ENCODE results near the gene KRT6C. TPM values are rescaled to one million over a fixed set of nuclear protein-coding genes. Genes with fewer than 3 reads are reported as not detected.

The KRT6C gene
- total RNA-seq, 1 donor from 2014 or later: not detected

DNA sequence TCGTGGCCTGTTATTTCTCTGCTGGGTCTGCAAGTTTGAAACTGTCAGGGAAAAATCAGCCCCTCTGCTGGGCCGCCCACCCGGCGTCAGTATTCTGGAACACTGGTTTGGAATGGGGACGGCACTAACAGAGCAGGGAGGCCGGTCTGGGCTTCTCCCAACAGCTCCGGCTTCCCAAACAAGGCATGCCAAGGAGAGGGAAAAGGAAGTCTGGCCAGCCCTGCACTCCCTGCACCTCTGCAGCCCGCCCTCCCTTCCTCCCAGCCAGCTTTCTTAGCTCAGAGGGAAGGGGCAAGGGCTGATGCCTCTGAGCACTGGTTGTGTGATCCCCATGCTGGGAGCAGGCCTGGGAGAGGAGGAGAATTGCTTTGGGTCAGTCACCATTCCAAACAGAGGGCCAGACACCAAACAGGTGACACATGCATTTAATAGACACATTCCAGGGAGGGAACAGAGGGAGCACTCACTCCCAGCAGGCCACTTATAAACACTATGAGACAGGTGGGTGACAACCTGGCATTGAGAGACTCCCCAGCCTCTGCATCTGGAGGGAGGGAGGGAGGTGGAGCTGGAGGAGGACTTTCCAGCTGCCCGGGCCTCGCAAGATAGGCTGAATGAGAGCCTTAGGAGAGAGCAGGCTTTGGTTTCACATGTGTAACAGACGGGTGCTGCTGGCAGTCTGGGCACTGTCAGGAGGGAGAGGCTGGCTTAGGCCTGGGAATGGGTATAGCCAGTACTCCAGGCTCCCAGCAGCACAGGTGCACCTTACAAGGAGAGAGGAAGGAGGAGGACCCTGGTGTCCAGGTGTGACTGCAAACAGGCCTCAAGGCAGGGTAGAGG, 49.7 kb downstream of the KRT6C start:
- ATAC-seq: peak; percentile 32 to 37
- no peaks in the 10 kb centered on the region for H3K36me3 ChIP-seq
- no peak for DNase-seq
- no peak overlapping the region for H3K4me3 ChIP-seq
- H3K9me3 ChIP-seq: no peaks in the 10 kb centered on the region
- intact Hi-C loops (cut with DNase I): no loop called here
- peaks cover 3% of the 10 kb centered on the region for H3K27me3 ChIP-seq (ENCODE audit: low read depth)
- no peaks in the 10 kb centered on the region for H3K4me1 ChIP-seq
- TF ChIP-seq CTCF (IDR thresholded peaks at IDR 0.05): no peak
- H3K27ac ChIP-seq: peak overlapping the region; percentile 60

GRCh38 chr12:52423035-52423434, 50.6 kb downstream of the KRT6C start:
- Histone ChIP-seq H3K27ac (peak overlapping the region; percentile 60), H3K4me1 (no peaks in the 10 kb centered on the region), H3K36me3 (no peaks in the 10 kb centered on the region), H3K27me3 (ENCODE audit: low read depth) (peaks cover 3% of the 10 kb centered on the region), H3K4me3 (no peak overlapping the region), H3K9me3 (no peaks in the 10 kb centered on the region)
- DNase-seq: no peak
- ATAC-seq: peak in 1 of 2 donors; percentile 28
- intact Hi-C loops (cut with DNase I): no loop called here
- TF ChIP-seq CTCF (IDR thresholded peaks at IDR 0.05): no peak

DNA sequence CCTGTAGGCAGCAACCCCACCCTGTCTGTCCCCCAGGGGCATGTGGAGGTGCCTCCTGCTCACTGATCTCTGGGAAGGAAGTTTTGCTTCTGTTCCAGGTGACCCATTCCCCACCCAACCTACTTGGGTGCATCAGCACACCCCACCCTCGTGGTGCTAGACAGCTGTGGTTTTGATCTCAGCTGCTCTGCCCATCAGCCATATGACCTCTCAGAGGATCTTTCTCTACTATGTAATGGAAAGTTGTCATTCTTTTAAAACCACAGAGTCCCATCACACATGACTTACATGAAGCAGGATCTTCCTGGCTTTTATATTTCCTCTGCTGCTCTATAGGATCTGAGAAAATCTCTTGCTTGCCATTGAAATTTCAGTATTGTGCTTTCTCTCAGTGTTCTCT, 53.9 kb downstream of the KRT6C start:
- Histone ChIP-seq H3K4me3 (no peak overlapping the region), H3K9me3 (no peaks in the 10 kb centered on the region), H3K4me1 (peaks cover 4% of the 10 kb centered on the region), H3K27me3 (ENCODE audit: low read depth) (peaks cover 3% of the 10 kb centered on the region), H3K36me3 (no peaks in the 10 kb centered on the region), H3K27ac (no peak overlapping the region)
- ATAC-seq: no peak
- TF ChIP-seq CTCF (IDR thresholded peaks at IDR 0.05): no peak
- intact Hi-C loops (cut with DNase I): no loop called here
- DNase-seq: no peak

- Histone ChIP-seq H3K4me1 (peaks cover 4% of the 10 kb centered on the region), H3K4me3 (no peak overlapping the region), H3K9me3 (no peaks in the 10 kb centered on the region), H3K27me3 (ENCODE audit: low read depth) (peaks cover 3% of the 10 kb centered on the region), H3K36me3 (no peaks in the 10 kb centered on the region), H3K27ac (no peak overlapping the region)
- no peak for TF ChIP-seq CTCF (IDR thresholded peaks at IDR 0.05)
- no peak for DNase-seq
- no peak for ATAC-seq
- intact Hi-C loops (cut with DNase I): no loop called here
Measured at GRCh38 chr12:52418576-52419110, 55.0 kb downstream of the KRT6C start.

Other genes with a start within 250 kb of the KRT6C start
- gene KRT7, start 240.6 kb downstream of the KRT6C start, total RNA-seq: 257 TPM
- gene KRT86, start 199.2 kb downstream of the KRT6C start, total RNA-seq: 0.74 TPM
- not detected for gene KRT81, start 182.3 kb downstream of the KRT6C start, total RNA-seq
- not detected for gene KRT83, start 152.4 kb downstream of the KRT6C start, total RNA-seq
- gene KRT85, start 106.3 kb downstream of the KRT6C start, total RNA-seq: not detected
- gene KRT84, start 88.2 kb downstream of the KRT6C start, total RNA-seq: not detected
- not detected for gene KRT82, start 67.5 kb downstream of the KRT6C start, total RNA-seq
- gene KRT75, start 39.4 kb downstream of the KRT6C start, total RNA-seq: not detected
- not detected for gene KRT6B, start 21.7 kb downstream of the KRT6C start, total RNA-seq
- gene KRT6A, start 19.5 kb upstream of the KRT6C start, total RNA-seq: 0.74 TPM
- gene KRT5, start 46.6 kb upstream of the KRT6C start, total RNA-seq: 0.65 TPM
- gene KRT71, start 79.3 kb upstream of the KRT6C start, total RNA-seq: not detected
- not detected for gene KRT74, start 100.0 kb upstream of the KRT6C start, total RNA-seq
- gene KRT72, start 127.7 kb upstream of the KRT6C start, total RNA-seq: not detected
- gene KRT73, start 144.8 kb upstream of the KRT6C start, total RNA-seq: not detected
- gene KRT2, start 178.4 kb upstream of the KRT6C start, total RNA-seq: not detected
- 1.3 TPM for gene KRT1, start 206.6 kb upstream of the KRT6C start, total RNA-seq
- gene KRT77, start 229.7 kb upstream of the KRT6C start, total RNA-seq: not detected

All from lower lobe of right lung (tissue), 2 donors.